Mucosa of descending colon (tissue), 3 donors: ENCODE data around the gene SYK. TPM values are rescaled to one million over a fixed set of nuclear protein-coding genes. Genes with fewer than 3 reads are reported as not detected.

Source experiments
- ATAC-seq: fragments of 200-7000 bp; cut with Tn5 transposase; one replicate; pipeline ENCODE4 v1.9.1; 2020; ENCODE audit warnings: mild to moderate bottlenecking, moderate library complexity
- DNase-seq, 3 donors: peaks; one replicate each; pipeline ENCODE4 v3.0.0-alpha.2; 2020
- H3K36me3 ChIP-seq: fragments of 200-600 bp; one replicate; pipeline ENCODE4 v1.8.0; 2021; ENCODE audit warnings: low read depth, mild to moderate bottlenecking
- H3K4me1 ChIP-seq: fragments of 200-600 bp; one replicate; pipeline ENCODE4 v1.8.0; 2021; ENCODE audit warnings: low read depth, mild to moderate bottlenecking
- H3K4me3 ChIP-seq: fragments of 200-600 bp; one replicate; pipeline ENCODE4 v1.8.0; 2021; ENCODE audit warnings: mild to moderate bottlenecking
- H3K9me3 ChIP-seq: fragments of 200-600 bp; one replicate; pipeline ENCODE4 v1.8.0; 2021; ENCODE audit warnings: mild to moderate bottlenecking
- CTCF ChIP-seq: fragments of 200-600 bp; IDR thresholded peaks from one replicate; pipeline ENCODE4 v1.8.0; 2022; ENCODE audit warnings: antibody characterized with exemption, mild to moderate bottlenecking
- intact Hi-C, 2 donors: fragments of 100-400 bp; cut with DNase I in 1 of 2; cut with micrococcal nuclease in 1 of 2; formaldehyde crosslinking; loops; one replicate each; pipeline versions ENCODE4 v1.11.0 to v1.11.1; 2022; cut with DNase I, micrococcal nuclease
- total RNA-seq, 3 donors: library from RNA; stranded (reverse); fragmentation: NEBNext Ultra II Directional in 2 of 3; extraction: Animal tissue kit (Norgen Biotek cat#: 25700) in 2 of 3; gene quantifications; one replicate each; pipeline versions ENCODE4 v1.2.1 to v1.2.4, GENCODE V29; 2021 to 2023
- donor health status: DM: no; HTN: no; CAD: no; lungs with moderate emphysema.
- donor health status: DM: no; HTN: no; CAD: no.
- donor health status: DM: no; HTN: yes; CAD: no.

Gene SYK
- total RNA-seq, 3 donors from 2014 or later: 29.0 to 59.5 (median 43.4) TPM

- DNase-seq (no peak), ATAC-seq (no peak)
- no peak for TF ChIP-seq CTCF
Observed at GRCh38 chr9:90834828-90835595, 33.4 kb downstream of the SYK start.

GRCh38 chr9:90836411-90837080, 34.9 kb downstream of the SYK start:
- H3K4me1 ChIP-seq: peaks cover 3% of the 10 kb centered on the region

More at GRCh38 chr9:90834828-90835595, 33.4 kb downstream of the SYK start:
- Histone ChIP-seq H3K9me3 (no peaks in the 10 kb centered on the region), H3K36me3 (no peaks in the 10 kb centered on the region), H3K4me1 (peaks cover 3% of the 10 kb centered on the region), H3K4me3 (no peak overlapping the region)
- intact Hi-C loops: no loop called here

GRCh38 chr9:90838098-90838497, 36.5 kb downstream of the SYK start:
- DNase-seq (no peak), ATAC-seq (no peak)
- Histone ChIP-seq H3K36me3 (no peaks in the 10 kb centered on the region), H3K4me3 (no peak overlapping the region), H3K4me1 (no peaks in the 10 kb centered on the region), H3K9me3 (no peaks in the 10 kb centered on the region)
- intact Hi-C loops: no loop called here
- no peak for TF ChIP-seq CTCF

More at GRCh38 chr9:90836411-90837080, 34.9 kb downstream of the SYK start:
- TF ChIP-seq CTCF: no peak
- H3K36me3 ChIP-seq: no peaks in the 10 kb centered on the region
- no peaks in the 10 kb centered on the region for H3K9me3 ChIP-seq
- H3K4me3 ChIP-seq: no peak overlapping the region
- no peak for DNase-seq
- no peak for ATAC-seq
- intact Hi-C loops: no loop called here

- ATAC-seq (no peak), DNase-seq (no peak)
- Histone ChIP-seq H3K9me3 (no peaks in the 10 kb centered on the region), H3K4me3 (no peak overlapping the region), H3K4me1 (no peaks in the 10 kb centered on the region), H3K36me3 (no peaks in the 10 kb centered on the region)
- intact Hi-C loops: no loop called here
- no peak for TF ChIP-seq CTCF
Observed at GRCh38 chr9:90838581-90839154, 37.0 kb downstream of the SYK start.

- DNase-seq (no peak), ATAC-seq (peak; percentile 21)
- no peak for TF ChIP-seq CTCF
- no peaks in the 10 kb centered on the region for H3K9me3 ChIP-seq
- H3K4me3 ChIP-seq: no peak overlapping the region
- intact Hi-C loops: no loop called here
- H3K36me3 ChIP-seq: no peaks in the 10 kb centered on the region
- H3K4me1 ChIP-seq: no peaks in the 10 kb centered on the region
Observed at GRCh38 chr9:90839183-90839728, 37.6 kb downstream of the SYK start.
